HuH-7 (cell line): ENCODE data around the gene FNIP1.
"Not testable (repeated sequence)": the region's sequence is repeated elsewhere in the genome, so short reads cannot be mapped to it uniquely, and the experiment has no call there.

Experiments
- DNase-seq: peaks from one replicate; pipeline ENCODE4 v3.0.0; 2011; ENCODE audit warnings: low spot score

The FNIP1 gene

DNA sequence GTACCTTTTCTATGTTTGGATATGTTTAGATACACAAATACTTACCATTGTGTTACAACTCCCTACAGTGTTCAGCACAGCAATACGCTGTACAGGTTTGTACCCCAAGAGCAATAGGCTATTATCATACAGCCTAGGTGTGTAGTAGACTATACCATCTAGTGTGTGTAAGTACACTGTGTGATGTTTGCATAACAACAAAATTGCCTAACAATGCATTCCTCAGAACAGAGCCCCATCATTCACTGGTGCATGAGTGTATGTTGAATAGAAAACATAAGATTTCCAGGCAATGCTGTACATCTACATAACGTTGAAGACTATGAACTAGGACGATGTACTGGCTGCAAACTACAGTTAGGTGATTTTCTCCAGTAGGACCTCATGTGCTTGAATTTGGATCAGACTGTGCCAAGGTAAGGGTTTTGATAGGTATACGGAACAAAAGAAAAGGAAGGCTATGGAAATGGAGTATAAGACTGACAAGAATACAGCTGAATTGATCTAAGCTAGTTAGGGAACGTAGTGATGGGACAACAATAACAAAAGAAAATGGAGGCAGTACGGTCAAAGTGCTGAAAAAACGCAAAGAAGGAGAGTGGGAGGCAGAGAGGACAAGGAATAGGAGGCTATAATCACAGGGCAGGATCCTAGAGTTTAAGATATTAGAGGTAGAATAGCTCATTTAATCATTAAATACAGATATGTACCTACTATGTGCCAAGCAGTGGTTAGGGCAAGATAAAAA is 46.9 kb downstream of the FNIP1 start:
- no peak for DNase-seq

DNA sequence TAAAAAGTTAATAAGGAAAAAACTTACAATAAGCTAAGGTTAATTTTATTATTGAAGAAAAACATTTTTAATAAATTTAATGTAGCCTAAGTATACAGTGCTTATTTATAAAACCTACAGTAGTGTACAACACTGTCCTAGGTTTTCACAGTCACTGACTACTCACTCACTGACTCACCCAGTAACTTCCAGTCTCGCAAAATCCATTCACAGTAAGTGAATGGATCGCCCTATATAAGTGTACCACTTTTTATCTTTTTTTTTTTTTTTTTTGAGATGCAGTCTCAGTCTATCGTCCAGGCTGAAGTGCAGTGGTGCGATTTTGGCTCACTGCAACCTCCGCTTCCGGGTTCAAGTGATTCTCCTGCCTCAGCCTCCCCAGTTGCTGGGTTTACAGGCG is 47.7 kb downstream of the FNIP1 start:
- no peak for DNase-seq

DNA sequence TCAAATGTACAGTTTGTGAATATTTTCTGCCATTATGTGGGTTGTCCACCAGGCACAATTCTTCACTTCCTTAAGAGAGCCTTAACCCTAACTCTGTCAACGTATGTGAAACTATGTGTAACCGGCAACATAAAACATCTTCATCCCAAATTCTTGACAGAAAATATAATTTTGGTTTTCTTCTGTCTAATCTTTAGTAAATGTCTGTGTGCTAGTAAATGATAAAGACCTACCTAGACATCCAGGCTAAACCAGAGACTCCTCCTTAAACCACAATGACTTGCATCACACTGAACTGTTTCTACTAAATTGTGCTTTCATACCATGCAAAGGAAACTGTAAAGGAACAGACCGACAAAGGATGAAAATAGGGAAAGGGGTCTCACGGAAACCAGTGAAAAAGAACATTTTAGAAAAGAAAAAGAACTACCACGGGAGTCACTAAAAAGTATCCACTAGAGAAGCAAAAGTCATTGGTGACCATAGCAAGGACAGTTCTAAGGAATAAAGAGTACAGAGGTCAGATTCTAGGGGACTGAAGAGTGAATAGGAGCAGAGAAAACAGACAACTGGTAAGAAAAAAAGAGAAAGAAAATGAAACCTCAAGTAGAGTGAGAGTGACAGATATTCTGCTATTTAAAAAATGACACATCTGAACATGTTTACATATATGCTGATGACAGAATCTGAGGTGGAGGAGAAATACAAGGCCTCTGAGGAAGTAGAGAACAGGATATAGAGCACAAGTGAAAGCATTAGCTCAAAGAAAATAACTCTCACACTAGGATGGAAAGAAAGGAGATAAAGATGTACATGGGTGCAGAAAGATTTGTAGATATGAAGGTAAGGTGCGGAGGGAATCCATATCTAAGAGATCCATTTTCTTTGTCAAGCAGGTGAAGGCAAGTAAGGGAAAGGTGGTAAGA is 49.4 kb downstream of the FNIP1 start:
- no peak for DNase-seq

DNA sequence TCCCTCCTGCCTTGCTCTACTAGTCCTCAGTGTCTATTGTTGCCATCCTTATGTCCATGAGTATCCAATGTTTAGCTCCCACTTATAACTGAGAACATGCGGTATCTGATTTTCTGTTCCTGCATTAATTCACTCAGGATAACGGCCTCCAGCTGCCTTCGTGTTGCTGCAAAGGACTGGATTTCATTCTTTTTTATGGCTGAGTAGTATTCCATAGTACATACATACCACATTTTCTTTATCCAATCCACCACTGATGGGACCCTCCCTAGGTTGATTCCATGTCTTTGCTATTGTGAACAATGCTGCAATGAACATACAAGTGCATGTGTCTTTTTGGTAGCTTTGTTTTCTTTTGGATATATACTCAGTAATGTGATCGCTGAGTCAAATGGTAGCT is 50.4 kb downstream of the FNIP1 start:
- no peak for DNase-seq

DNA sequence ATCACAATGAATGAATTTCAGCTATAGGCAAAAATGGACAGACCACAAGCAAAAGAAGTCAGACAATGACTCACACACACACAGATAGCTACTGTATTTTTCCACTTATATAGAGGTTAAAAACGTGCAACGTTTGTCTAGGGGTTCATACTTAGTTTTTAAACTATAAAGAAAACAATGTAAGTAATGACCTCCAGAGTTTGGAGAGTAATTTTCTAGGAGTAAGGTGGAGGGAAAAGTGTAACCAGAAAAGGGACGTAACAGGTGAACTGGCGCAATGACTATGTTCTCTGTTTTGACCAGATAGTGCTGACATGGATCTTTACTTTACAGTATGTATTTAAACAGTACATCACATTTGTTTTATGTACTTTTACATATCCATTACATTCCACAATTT is 51.1 kb downstream of the FNIP1 start:
- DNase-seq = no peak

DNA sequence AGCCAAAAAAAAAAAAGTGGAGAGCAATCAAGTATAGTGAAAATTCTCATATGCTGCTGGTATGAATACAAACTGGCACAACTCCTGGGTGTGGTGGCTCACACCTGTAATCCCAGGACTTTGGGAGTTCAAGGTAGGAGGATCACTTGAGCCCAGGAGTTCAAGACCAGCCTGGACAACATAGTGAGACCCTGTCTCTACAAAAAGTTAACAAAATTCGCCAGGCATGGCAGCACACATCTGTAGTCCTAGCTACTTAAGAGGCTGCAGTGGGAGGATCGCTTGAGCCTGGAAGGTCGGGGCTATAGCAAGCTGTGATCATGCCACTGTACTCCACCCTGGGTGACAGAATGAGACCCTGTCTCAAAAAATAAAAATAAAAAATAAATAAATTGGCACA is 51.7 kb downstream of the FNIP1 start:
- DNase-seq = no peak

DNA sequence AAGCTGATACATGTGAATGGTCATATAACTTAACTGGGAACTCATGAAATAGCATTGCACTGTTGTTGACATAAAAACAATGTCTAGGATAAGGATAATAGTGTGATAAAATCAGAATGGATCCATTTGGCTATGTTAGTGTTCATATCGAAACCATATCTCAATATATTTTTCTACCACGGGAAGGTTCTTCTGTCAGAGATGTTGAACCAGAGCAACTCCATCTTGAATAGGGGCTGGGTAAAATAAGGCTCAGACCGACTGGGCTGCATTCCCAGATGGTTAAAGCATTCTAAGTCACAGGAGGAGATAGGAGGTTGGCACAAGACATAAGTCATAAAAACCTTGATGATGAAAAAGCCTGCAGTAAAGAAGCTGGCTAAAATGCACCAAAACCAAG is 56.3 kb downstream of the FNIP1 start:
- no peak for DNase-seq

DNA sequence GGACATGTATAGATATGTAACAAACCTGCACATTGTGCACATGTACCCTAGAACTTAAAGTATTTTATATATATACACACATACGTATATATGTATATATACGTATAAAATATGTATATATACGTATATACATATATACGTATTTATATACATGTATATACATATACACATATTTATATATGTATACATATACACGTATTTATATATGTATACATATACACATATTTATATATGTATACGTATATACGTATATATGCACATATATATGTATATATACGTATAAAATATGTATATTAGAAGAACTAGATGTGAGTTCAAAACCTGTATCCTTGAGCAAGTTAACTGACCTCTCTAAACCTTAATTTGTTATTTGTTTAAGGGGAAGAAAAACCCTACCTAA is 61.4 kb downstream of the FNIP1 start:
- DNase-seq = no peak

DNA sequence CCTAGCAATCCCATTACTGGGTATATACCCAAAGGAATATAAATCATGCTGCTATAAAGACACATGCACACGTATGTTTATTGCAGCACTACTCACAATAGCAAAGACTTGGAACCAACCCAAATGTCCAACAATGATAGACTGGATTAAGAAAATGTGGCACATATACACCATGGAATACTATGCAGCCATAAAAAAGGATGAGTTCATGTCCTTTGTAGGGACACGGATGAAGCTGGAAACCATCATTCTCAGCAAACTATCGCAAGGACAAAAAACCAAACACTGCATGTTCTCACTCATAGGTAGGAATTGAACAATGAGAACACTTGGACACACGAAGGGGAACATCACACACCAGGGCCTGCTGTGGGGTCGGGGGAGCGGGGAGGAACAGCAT is 61.9 kb downstream of the FNIP1 start:
- DNase-seq = not testable (repeated sequence)

DNA sequence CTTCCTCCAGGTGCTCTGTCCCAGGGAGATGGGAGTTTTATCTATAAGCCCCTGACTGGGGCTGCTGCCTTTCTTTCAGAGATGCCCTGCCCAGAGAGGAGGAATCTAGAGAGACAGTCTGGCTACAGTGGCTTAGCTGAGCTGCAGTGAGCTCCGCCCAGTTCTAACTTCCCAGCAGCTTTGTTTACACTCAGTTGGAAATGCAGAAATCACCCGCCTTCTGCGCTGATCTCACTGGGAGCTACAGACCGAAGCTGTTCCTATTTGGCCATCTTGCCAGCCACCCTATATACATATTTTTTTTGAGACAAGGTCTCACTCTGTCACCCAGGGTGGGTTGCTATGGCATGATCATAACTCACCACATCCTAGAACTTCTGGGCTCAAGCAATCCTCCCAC is 67.5 kb downstream of the FNIP1 start:
- DNase-seq = not testable (repeated sequence)

DNA sequence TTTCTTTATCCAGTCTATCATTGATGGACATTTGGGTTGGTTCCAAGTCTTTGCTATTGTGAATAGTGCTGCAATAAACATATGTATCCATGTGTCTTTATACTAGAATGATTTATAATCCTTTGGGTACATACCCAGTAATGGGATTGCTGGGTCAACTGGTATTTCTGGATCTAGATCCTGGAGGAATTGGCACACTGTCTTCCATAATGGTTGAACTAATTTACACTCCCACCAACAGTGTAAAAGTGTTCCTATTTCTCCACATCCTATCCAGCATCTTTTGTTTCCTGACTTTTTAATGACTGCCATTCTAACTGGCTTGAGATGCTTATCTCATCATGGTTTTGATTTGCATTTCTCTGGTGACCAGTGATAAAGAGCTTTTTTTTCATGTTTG is 72.7 kb downstream of the FNIP1 start:
- DNase-seq = not testable (repeated sequence)

DNA sequence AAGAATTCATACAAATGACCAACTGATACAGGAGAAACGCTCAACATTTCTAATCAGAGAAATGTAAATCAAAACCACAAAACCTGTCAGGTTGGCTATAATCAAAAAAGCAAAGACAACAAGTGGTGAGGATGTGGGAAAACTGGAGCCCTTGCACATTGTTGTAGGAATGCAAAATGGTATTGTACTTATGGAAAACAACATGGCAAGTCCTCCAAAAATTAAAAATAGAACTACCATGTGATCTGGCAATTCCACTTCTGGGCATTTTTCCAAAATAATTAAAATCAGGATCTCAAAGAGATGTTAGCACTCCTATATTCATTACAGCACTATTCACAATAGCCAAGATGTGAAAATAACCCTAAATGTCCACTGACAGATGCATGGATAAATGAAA is 76.1 kb downstream of the FNIP1 start:
- no peak for DNase-seq

DNA sequence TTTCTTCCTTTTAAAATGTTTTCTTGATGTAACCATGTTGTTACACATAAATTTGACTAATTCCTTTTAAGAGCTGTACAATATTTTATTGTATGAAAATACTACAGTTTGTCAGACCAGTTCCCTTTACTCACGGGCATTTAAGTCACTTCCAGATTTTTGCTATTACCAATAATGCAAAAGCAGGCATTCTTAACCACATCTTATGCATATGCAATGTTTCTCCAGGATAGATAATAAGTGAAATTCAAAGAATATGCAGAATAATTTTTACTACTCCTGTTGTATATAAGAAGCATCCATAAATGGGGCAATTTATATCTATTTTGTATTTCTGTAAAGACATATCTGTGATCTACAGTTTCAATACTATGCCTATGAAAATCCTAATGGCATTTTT is 77.3 kb downstream of the FNIP1 start:
- DNase-seq = no peak

DNA sequence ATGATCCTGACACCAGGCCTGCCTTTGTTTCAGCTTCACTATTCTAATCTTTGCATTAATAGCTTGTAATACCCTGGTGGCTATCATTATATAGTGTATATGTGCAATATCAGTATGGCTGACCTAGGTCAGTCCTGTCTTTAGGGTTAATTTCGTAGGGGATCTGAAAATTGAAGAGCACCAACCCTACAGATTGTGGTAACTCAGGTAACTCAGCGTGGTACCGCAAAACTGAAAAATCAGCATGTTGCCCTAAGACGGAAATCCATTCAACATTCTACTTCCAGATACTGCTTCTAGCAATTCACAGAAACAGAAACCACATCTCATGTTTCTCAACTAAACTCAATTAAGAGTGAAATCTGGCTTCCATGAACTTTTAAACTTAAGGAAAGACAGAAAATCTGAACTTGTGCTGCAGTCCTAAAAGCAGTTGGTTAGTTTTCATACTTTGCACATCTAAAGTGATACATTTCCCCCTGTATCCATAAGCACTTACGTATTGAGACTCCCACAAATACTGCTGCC is 78.3 kb downstream of the FNIP1 start:
- DNase-seq = no peak

DNA sequence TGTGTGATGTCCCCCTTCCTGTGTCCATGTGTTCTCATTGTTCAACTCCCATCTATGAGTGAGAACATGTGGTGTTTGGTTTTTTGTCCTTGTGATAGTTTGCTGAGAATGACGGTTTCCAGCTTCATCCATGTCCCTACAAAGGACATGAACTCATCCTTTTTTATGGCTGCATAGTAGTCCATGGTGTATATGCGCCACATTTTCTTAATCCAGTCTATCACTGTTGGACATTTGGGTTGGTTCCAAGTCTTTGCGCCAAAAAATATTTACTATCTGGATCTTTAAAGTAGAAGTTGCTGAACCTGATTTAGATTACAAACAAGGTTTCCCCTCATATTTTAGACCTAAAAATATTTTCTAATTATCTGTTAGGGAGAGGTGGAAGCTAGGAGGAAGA is 79.7 kb downstream of the FNIP1 start:
- DNase-seq = not testable (repeated sequence)

DNA sequence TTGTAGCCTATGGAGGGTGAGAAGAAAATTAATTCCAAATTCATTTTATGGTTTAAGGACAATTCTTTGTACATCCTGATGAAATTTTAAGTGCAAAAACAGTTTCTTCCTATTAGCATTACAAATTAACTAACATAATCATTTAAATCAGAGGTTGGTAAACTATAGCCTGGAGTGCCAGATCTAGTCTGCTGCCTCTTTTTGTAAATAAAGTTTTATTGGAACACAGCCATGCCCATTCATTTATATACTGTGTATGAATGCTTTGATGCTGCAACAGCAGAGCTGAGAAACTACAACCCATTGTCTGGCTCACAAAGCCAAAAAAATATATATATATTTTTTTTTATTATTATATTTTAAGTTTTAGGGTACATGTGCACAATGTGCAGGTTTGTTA is 80.2 kb downstream of the FNIP1 start:
- no peak for DNase-seq

DNA sequence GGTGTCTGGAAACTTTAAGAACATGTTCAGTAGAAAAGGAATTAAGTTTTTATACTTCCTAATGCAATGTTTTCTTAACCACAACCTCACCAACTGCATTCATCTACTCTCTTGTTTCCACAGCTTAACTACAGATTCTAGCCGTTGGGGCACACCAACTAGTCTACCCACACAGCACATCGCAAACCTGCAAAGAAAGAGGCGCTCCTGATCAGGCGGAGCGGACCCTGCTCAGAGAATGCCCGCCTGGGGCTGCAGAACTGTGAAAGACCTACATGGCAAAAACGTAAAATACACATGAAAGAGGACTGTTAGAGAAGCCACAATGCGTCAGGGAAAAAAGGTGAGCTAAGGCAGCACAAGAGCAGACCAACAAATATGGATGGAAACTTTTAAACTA is 86.4 kb downstream of the FNIP1 start:
- no peak for DNase-seq

DNA sequence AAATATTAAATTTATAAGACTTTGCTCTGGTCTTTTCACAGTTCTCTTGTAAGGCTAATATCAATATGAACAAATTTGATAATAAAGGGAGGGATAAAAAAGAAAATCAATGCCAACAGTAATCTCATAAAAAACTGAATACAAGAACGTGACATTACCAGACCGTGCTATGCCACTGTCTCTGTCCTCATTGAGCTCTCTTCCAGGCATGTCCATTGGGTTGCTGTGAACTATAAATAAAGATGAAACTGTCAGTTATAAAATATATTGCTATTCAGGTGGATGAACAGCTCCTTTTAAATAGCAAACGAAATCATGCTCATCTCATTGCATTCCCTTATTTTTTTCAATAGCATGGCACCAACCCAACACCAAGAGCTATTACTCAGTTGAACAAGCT is 87.8 kb downstream of the FNIP1 start:
- no peak for DNase-seq

DNA sequence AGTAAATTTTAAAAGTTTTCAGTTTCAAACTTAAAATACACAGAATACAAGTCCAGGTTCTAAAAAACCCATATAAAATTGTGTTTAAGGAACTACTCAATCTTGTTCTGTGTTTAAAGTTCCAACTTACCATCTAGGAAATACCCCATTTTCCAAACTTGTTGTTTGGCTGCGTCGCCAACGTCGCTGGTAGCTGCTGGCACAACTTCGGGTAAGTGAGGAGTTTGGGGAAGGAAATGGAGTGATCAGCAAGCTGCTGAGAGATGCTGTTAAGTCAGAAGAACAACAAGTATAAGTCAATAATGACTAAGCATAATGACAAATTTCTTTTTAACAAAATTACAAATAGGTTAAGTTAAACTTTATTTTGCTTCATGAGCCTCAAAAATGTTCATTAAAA is 90.5 kb downstream of the FNIP1 start:
- DNase-seq = no peak

DNA sequence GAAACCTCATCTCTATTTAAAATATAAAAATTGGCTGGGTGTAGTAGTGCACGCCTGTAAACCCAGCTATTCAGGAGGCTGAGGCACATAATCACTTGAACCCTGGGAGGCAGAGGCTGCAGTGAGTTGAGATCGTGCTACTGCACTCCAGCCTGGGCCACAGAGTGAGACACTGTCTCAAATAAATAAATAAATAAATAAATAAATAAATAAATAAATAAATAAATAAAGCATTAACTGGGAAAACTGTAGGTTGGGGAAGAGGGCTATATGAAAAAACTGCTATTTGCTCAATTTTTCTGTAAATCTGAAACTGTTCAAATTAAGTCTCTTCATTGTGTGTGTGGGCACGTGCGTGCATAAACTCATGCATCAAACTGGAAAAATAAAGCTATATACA is 101.9 kb downstream of the FNIP1 start:
- DNase-seq = no peak

DNA sequence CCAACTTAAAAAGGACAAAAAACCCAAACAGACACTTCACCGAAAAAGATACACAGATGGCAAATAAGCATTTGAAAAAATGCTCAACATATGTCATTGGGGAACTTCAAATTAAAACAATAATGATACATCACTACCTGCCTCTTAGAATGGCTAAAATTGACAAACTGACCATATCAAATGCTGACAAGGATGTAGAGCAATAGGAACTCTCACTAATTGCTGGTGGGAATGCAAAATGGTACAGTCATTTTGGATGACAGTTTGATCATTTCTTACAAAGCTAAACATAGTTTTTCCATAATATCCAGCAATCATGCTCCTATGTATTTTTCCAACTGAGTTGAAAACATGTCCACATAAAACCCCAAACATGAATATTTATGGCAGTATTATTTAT is 102.9 kb downstream of the FNIP1 start:
- DNase-seq = no peak

DNA sequence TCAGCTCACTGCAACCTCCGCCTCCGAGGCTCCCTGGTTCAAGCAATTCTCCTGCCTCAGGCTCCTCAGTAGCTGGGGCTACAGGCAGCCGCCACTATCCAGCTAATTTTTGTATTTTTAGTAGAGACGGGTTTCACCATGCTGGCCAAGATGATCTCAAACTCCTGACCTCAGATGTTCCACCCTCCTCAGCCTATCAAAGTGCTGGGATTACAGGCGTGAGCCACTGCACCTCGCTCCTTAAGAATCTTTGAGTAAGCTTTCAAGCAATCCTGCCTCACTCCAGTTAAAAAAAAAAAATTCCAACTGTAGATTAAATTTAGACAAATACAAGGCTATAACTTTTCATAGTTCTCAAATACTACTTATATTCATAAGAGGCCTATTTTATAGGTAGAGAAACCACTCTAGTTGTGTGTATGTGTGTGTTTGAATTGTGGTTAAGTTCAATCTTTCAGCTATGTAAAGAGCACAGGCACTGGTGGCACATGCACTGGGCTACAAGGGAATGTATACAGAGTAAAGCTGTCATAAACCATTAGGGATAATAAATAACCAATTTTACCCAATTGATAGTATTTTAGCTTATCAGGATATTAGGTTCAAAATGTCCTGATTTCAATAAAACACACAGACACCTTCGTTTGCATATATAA is 111.2 kb downstream of the FNIP1 start:
- DNase-seq = no peak

DNA sequence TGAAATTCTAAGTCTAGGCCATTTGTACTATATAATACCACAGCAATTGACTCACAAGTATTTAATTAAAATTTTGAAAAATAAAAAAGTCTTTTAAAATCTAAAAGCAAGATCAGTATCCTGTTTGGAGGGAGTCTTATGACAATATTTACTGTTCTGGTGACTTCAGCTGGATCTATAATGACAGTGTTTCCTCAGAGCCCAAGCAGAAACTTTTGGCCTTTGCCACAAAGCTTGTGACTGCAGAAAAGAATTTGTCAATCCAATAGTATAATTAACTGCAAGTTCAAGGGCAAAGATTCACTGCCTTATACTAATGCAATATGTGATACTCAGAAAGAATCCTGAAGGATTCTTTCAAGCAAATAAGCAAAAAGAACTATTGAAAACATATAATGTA is 112.2 kb downstream of the FNIP1 start:
- DNase-seq = no peak
